Measurements from ENCODE around the gene ADM.

The ADM gene

DNA sequence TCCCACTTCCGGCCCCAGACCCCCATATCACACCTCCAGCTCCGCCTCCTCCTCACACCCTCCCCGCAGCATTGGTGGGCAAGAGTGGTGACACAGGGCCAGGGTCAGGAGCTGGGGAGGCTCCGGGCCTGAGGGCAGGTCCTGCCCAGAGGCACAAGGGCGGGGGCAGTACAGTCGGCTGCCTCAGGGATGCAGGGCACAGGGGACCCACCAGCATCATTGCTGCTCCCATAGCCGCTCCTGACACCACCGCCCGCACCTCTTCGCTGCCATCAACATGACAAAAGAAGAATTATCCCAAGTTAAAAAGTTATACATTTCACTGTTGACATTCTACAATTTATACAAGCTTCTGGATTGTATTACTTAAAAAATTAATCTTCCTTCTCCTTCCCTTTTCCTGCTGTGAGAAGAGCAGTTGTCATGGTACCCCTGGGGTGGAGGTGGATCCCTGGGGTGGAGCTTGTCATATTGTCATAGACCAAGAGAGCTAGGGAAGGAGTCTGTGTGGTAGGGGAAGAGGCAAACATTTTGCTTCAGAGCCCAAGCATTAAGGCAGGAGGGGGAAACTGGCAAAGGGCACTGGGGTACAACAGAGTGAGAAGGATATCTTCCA lies 15.0 kb upstream of the ADM start:
- no peak for DNase-seq (ENCODE audit: low read depth in 2 of 2)

DNA sequence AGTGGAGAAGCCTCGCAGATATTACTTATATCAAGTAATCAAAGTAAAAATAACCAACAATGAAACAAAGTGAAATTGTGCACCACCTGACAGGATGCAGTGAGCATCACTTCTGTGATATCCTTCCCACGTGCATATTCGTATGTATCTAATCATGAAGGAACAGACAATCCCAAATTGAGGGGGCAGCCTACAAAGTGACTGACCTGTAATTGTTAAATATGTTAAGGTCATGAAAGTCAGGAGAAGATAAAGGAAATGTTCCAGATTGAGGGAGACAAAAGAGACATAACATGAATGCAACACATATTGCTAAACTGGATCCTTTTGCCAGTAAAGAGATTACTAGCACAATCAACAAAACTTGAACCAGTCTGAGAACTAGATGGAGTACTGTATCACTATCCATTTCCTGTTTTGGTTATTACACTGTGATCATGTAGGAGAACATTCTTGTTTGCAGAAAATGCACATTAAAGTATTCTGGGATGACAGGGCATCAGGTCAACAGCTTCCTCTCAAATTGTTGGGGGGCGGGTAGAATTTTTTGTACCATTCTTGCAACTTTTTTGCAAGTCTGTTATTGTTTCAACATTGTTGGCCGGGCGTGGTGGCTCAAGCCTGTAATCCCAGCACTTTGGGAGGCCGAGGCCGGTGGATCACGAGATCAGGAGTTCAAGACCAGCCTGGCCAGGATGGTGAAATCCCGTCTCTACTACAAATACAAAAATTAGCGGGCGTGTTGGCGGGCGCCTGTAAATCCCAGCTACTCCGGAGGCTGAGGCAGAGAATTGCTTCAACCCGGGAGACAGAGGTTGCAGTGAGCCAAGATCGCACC lies 12.9 kb upstream of the ADM start:
- DNase-seq (ENCODE audit: low read depth in 2 of 2): no peak

DNA sequence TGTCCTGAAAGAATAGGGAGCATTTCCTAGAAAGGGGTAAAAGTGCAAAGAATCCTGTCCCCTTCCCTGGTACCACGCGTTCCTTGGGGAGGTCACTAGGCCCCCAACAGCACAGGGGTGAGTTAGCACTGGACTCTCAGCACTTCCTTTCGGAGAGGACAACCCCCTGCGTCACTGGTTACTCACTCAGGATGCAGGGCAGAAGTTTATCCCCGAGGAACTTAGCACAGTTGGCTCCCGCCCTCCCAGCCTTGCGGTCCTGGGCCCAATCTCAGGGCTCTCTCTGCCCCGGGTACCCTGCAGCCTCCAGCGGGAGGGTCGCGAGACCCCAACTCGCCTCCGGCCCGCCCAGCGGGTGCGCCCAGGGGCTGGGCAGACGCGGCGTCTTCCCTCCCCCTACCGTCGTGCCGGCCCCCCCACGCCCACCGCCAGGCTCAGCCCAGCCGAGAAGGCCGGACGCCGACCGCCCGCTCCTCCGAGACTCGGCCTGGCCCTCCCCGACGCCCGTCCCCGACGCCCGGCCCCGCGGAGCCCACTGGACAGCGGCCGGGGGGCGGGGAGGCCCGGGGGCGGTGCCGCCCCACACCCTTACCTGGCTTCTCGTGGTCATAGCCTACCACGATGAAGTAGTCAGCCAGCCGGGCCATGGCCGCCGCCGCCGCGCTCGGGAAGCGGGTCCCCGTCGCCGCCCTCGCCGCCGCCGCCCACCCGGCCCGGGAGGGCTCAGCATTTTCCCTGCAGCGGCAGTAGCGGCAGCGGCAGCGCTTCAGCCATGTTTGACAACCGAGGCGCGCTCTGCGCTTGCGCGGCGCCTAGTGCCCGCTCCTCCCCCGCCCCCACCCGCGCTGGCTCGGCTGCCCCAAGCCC lies 11.2 kb upstream of the ADM start, which contains the start of gene SBF2:
Gene SBF2 (minus strand): TSS at position 797 of the 867 bp plus-strand sequence. CDS start 150 bp downstream, at position 647.
- DNase-seq (ENCODE audit: low read depth in 2 of 2): peak; percentile 53 to 62

DNA sequence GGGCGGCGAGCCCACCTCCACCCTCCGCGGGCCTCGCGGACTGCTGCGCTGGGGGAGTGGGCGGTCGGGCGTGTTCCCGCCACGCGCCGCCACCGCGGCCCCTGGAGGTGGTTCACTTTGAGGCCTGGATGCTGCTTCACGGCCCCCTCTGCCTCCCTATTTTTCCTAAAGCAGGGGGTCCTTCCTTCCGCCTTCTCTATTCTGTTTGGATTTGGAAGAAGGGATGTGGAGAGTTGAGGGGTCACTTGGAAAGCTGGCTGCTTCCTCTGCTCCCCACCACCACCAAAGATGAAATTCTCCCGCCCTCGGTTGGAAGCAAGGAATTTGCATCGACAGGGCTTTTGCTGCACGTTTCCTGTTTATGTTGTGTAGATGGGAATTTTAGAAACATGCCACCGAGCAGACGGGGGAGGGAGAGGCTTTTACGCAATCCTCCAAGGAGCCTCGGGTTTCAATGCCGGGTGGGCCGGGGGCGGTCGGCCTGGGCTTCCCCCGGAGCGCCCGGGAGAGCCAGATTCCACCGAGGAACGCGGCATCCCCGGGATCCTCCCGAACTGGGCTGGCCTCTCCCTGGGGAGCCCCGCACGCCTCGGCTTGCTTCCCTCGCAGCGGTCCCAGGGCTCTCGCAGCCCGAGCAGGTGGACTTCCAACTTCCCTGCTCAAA lies 10.5 kb upstream of the ADM start:
- no peak for DNase-seq (ENCODE audit: low read depth in 2 of 2)

DNA sequence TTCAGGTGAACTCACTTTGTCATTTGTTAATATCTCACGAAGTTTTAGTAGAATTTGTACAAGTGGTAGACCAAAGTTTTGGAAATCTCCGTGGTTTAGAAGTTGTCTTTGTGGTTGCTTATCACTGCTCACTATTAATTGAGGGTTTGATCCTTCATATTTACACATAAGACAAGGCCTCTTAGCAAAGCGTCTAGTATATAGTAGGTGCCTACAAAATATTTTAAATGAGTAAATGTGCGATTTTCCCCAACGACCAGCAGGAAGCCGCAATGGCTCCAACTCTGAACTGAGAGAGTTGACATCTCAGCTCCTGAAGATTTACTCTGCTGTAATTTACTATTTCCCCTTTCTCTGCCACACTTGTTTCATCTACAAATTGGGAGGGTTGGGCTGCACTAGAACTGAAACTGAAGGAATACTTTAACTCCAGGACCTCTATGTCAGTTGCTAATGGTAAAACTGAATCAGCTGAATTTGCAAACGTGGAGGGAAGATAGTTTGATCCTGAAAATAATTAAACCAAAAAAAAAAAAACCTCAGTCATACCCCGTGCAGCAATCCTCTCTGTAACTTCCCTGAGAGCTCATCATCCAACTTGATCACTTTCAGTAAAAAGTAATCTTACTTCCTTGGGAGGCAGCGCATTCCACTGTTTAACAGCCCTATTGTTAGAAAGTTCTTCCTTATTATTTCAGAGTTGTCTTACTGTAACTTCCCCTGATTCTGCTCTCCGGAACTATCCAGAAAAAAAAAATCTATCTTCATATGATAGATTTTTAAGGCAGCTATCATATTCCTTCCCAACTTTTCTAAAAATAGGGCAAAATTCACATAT lies 9.6 kb upstream of the ADM start:
- no peak for DNase-seq (ENCODE audit: low read depth in 2 of 2)

DNA sequence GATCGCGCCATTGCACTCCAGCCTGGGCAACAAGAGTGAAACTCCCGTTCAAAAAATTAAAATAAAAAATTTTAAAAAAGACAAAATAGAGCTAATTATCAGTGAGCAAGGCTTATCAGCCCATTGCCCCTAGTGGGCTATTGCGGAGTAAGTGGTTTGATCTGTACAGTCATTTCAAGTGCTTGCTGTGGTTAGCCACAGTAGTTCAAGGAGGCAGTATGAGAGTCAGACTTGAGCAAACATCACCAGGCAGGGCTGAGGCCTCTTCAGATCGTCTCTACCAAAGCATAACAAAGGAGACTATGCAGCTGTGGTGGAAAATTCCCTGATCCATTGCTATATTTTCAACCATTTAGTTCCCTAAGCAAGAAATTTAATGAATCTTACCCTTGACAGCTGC lies 6.5 kb upstream of the ADM start:
- DNase-seq (ENCODE audit: low read depth in 2 of 2): no peak

DNA sequence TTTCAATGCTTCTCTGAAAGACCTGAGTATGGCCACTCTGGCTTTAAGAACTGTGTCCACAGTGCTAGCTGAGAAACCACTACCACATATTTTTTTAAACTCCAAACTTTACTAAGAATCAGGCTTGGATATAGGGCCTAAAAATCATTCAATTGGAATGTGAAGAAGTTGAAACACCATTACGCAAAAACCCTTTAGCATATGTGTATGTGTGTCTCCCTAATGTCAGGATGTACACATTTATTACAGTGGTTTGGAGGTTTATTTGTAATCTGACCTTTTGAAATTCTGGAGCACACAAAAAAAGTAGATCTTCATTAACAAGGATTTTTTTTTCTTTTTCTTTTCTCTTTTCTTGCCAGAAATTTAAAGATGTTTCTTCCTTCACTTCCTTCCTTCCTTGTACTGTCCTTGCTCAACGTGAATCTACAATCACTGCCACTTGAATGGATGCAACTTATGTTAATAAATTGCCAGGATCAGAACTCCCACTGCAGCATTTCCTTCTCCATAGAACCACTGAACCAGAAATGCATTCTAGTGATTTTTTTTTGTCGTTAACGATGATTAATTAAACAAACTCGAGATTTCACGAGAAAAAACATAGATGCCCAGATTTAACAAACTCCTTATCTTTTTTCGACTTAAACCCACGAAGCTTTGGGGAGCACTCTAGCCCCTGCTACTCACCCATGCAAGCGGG lies 3.1 kb upstream of the ADM start:
- DNase-seq (ENCODE audit: low read depth in 2 of 2): no peak

DNA sequence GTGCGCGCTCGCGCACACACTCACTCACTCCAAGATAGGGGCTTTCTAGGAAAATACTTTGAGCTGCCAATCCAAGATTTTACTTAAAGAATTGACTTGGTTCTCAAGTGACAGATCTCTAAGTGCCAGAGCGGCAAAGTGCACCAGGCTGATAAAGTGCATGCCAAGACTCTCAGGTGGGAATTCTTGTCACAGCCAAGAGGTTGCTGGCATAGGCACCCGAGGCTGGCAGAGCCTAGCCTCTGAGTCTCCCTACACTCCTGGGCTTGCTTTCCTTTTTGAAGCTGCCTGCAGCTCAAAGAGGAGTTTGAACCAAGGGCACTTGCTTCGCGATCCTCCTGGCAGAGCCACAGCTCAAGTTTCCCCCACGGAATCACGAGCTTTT lies 2.5 kb upstream of the ADM start:
- DNase-seq (ENCODE audit: low read depth in 2 of 2): no peak

DNA sequence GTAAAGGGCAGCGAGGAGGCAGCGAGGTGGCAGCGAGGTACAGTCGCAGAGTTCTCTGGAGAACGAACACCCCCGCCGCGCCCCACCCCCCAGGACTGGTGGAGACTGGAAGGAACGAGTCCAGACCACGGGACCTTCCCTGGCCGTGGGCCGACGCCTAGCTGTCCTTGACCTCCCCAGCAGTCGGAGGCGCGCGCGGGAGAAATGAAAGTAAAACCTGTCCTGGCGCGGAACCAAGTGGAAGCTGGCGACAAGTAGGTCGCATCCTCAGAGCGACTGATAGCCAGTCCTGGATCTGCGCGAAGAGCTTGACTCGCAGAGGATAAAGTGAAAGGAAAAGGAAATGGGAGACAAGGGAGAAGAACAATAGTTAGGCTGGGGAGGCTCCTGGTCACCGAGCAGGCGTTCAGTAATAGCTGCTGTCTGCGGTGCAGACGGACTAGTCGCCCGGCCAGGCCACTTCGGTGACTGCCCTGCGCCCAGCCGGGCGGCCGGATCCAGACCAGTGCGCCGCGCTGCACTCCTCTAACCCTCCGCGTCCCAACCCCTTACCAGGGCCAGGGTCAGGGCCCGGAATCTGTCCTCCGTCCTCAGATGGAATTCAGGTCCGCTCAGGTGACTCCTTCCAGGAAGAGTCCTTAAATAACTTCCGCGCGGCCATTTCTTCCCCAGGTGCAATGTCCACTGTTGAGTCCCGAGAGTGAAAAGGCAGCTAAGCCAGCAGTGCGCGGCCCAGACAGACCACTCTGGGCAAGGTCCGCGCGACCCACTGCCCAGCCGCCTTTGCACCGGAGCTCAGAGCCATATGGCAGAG lies 1.9 kb upstream of the ADM start:
- peak in 1 of 2 donors; percentile 50 for DNase-seq (ENCODE audit: low read depth in 2 of 2)

DNA sequence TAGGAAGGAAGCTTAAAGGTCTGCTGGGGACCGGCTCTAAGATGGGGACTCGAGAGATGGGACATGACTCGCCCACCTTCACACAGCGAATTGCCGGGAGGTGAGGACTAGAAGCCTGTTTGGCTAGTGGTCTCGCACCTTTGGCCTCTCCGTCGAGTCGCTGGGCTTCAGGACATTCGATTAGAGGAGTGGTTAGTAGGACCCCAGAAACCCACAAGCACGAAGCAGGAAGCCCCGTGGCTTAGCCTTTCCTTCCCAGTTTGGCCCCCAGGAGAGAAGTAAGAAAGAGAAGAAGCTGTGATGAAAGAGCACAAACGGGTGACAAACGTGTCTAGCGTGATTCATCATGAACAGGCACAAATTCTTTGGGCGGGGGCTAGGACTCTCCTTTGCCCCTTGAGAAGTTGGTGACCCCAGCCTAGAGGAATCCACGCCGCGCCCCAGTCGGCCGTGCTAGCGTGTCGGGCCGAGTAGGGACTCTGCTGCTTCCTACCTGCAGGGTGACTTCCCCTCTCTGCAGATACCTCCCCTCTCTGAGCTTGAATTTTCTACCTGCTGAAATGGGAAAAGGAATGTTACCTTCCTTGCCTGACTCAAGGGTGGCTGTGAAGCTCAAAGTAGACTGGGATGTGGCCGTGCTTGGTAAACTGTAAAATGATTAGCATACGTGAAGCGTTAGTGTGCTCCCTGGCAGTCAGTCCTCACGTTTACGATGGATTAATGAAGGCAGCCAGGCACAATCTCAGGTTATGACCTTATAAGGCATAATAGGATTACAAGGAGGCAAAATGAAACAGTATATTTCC lies 1.1 kb upstream of the ADM start:
- no peak for DNase-seq (ENCODE audit: low read depth in 2 of 2)

DNA sequence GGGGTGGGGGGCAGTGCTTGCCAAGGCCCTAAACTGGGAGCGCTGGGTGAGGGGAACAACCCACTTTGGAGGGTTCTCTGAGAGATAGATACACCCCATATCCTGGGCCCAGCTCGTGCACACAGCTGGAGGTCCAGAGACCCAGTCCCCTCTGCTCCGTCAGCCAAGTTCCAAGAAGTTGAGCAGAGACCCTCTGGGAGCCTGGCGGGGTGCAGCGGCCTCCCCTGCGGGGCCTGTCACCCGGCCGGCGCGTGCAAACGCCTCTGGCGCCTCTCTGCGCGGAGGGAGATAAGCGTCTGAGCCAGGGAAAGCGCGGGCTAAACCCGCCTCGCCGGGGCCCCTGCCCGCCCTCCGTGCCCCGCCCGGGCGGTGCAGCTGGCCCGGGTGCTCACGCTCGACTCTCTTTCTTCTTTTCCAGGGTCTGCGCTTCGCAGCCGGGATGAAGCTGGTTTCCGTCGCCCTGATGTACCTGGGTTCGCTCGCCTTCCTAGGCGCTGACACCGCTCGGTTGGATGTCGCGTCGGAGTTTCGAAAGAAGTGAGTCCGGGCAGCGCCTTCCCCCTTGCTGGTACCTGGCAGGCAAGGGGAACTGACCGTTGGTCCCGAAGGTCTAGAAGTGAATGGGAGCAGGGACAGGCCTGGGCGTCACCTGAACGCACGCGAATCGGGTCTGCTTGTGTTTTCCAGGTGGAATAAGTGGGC lies 540 bp downstream of the ADM start:
- no peak for DNase-seq (ENCODE audit: low read depth in 2 of 2)

DNA sequence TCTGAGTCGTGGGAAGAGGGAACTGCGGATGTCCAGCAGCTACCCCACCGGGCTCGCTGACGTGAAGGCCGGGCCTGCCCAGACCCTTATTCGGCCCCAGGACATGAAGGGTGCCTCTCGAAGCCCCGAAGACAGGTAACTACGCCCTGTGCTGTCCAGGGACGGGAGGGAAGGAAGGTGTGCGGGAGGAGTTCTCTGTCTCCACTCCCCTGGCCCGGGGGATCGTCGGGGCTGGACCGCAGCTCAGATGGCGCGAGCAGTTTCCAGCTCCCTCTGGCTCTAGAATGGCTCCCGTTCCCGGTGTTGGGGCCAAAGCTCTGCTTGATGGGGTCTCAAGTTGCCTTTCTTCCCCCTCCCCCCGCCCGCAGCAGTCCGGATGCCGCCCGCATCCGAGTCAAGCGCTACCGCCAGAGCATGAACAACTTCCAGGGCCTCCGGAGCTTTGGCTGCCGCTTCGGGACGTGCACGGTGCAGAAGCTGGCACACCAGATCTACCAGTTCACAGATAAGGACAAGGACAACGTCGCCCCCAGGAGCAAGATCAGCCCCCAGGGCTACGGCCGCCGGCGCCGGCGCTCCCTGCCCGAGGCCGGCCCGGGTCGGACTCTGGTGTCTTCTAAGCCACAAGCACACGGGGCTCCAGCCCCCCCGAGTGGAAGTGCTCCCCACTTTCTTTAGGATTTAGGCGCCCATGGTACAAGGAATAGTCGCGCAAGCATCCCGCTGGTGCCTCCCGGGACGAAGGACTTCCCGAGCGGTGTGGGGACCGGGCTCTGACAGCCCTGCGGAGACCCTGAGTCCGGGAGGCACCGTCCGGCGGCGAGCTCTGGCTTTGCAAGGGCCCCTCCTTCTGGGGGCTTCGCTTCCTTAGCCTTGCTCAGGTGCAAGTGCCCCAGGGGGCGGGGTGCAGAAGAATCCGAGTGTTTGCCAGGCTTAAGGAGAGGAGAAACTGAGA lies 1.4 kb downstream of the ADM start:
- DNase-seq (ENCODE audit: low read depth in 2 of 2): no peak

DNA sequence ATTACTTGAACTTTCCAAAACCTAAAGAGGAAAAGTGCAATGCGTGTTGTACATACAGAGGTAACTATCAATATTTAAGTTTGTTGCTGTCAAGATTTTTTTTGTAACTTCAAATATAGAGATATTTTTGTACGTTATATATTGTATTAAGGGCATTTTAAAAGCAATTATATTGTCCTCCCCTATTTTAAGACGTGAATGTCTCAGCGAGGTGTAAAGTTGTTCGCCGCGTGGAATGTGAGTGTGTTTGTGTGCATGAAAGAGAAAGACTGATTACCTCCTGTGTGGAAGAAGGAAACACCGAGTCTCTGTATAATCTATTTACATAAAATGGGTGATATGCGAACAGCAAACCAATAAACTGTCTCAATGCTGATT lies 2.1 kb downstream of the ADM start:
- no peak for DNase-seq (ENCODE audit: low read depth in 2 of 2)

DNA sequence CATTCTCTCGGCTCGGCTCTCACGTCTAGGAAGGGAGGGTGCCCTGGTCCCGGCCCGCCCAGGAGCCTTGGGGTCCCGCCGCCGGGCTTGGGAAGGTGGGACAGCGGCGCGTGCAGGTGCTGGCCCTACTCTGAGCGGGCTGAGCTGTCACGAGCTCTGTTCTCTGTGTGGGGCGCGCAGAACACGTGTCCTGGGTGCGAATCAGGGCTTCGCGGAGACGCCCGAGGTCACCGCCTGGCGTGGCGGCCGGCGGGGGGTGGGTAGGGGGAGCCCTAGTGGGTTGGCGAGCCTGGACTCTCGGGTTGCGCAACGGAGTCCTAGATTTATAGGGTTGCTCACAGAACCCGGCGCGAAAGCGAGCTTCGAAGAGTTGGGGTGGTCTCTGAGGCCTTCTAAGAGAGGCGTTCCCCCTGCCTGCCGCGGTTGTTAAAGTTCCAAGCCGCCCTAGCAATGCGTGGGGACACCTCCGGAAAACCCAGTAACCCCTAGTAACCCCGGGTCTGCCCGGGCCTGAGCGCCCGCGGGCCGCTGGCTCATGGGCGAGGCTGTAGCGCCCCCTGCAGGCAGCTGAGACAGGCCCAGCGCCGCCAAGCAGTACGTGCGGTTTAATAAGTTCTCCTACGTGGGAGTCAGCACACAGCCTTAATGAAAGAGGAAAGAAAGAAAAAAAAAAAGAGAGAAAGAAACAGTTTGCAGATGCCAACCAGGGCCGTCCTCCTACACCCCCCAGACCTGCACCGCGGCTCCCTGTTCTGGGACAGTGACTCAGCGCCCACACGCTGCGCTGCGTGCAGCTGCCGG lies 2.7 kb downstream of the ADM start:
- peak; percentile 70 to 75 for DNase-seq (ENCODE audit: low read depth in 2 of 2)

DNA sequence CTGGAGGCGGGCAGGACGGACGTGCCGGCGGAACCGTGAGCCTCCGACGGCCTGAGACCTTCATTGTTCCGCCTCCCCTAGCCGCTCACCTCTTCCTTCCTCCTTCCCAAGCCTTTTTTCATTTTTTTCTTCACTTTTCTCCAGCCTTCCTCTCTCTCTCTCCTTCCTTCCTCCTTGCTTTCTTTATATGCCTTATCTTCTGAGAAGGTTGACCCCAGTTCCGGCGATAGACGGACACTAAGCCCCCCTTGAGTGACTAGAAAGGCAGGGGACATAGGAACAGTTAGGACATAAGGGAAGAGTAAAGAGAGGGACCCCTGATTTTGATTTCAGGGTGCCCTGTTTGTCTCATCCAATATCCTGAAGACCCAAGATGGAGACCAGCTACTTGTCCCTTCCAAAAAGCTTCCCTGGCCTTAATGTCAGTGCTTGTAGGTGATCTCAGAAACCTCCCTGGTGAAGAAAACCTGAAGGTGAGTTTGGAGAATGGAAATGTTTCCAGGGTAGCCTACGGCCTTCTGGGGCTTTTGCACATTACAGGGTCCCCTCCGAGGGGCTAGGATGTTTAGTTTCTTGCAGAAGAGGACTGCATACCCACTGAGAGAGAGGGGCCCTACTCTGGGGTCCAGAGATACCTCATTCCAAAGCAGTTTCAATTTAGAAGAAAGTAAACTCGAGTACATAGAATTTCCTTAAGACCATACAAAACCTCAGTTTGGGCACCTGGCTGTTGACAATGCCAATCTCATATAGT lies 3.5 kb downstream of the ADM start:
- no peak for DNase-seq (ENCODE audit: low read depth in 2 of 2)
